OCI-LY3 (cell line): ENCODE data around the gene HCRT.
"Not testable (repeated sequence)": the region's sequence is repeated elsewhere in the genome, so short reads cannot be mapped to it uniquely, and the experiment has no call there.

Experiments
- EZH2phosphoT487 ChIP-seq: fragments of 200-600 bp; shearing (Covaris generic); IDR thresholded peaks from 2 replicates; pipeline ENCODE4 v1.6.1; 2018; ENCODE audit warnings: antibody characterized with exemption, mixed run types, low read depth
- TF ChIP-seq, protein P1 (sequence below): fragments of 200-600, 300-600 bp; sonication (generic); IDR thresholded peaks from 2 replicates; pipeline ENCODE4 v1.5.1; 2014; ENCODE audit warnings: antibody characterized with exemption, low read length, low read depth

DNA sequence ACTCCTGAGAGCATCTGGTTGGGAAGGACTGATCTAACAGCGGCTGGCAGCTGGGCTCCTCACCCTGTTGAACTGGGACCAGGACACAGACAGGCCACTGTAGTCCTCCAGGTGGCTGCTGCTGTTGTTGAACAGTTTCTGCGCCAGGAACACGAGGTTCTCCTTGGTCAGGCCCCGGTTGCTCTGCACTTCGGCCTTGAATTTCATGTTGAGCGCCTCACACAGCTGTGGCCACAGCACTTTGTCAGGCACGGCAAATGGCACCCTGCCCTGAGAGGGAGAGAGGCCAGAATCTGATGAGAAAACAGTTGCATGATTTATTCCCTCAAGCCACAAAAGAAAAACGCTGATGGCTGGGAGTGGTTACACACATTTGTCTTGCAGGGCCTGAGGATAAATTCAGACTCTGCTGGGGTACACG lies 26.7 kb upstream of the HCRT start:
- TF ChIP-seq, protein P1, sequence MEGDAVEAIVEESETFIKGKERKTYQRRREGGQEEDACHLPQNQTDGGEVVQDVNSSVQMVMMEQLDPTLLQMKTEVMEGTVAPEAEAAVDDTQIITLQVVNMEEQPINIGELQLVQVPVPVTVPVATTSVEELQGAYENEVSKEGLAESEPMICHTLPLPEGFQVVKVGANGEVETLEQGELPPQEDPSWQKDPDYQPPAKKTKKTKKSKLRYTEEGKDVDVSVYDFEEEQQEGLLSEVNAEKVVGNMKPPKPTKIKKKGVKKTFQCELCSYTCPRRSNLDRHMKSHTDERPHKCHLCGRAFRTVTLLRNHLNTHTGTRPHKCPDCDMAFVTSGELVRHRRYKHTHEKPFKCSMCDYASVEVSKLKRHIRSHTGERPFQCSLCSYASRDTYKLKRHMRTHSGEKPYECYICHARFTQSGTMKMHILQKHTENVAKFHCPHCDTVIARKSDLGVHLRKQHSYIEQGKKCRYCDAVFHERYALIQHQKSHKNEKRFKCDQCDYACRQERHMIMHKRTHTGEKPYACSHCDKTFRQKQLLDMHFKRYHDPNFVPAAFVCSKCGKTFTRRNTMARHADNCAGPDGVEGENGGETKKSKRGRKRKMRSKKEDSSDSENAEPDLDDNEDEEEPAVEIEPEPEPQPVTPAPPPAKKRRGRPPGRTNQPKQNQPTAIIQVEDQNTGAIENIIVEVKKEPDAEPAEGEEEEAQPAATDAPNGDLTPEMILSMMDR, result not testable (repeated sequence)
- TF ChIP-seq EZH2phosphoT487, result not testable (repeated sequence)
